Left ventricle myocardium inferior (tissue), 1 donor: ENCODE measurements around the gene INSYN2B. TPM values are rescaled to one million over a fixed set of nuclear protein-coding genes. Genes with fewer than 3 reads are reported as not detected.
A peak's percentile ranks its signal among the peaks of the same experiment; 100 is the strongest.

ENCODE experiments used
- DNase-seq: peaks from one replicate; pipeline ENCODE4 v3.0.0-alpha.2; 2020
- H3K27ac ChIP-seq: fragments of 200-600 bp; replicated peaks from 2 replicates; pipeline ENCODE4 v1.8.0; 2021
- H3K27me3 ChIP-seq: fragments of 200-600 bp; 2 replicates; pipeline ENCODE4 v1.8.0; 2021; ENCODE audit warnings: low read depth
- H3K36me3 ChIP-seq: fragments of 200-600 bp; 2 replicates; pipeline ENCODE4 v1.8.0; 2021
- H3K4me1 ChIP-seq: fragments of 200-600 bp; 2 replicates; pipeline ENCODE4 v1.8.0; 2021
- H3K4me3 ChIP-seq: fragments of 200-600 bp; 2 replicates; pipeline ENCODE4 v1.8.0; 2021; ENCODE audit warnings: mild to moderate bottlenecking, moderate library complexity
- H3K9me3 ChIP-seq: fragments of 200-600 bp; replicated peaks from 2 replicates; pipeline ENCODE4 v1.8.0; 2021
- CTCF ChIP-seq: fragments of 200-600 bp; IDR thresholded peaks from 2 replicates; pipeline ENCODE4 v1.8.0; 2021; ENCODE audit warnings: antibody characterized with exemption, mild to moderate bottlenecking, borderline replicate concordance
- intact Hi-C: fragments of 100-400 bp; cut with micrococcal nuclease; formaldehyde crosslinking; loops from one replicate; pipeline ENCODE4 v1.11.0; 2022
- total RNA-seq: library from RNA; stranded (reverse); fragmentation: NEBNext Ultra II Directional; extraction: Animal tissue kit (Norgen Biotek cat#: 25700); gene quantifications from one replicate; pipeline ENCODE4 v1.2.1, GENCODE V29; 2021
- donor health status: DM: no; HTN: yes; CAD: no; lungs with severe emphysema.

The INSYN2B gene
- total RNA-seq, 1 donor from 2014 or later, result 0.08 TPM

GRCh38 chr5:169875091-169875728 lies 105.1 kb downstream of the INSYN2B start:
- H3K36me3 ChIP-seq, result no peaks in the 10 kb centered on the region
- peaks cover 4% of the 10 kb centered on the region for H3K27me3 ChIP-seq
- no peaks in the 10 kb centered on the region for H3K9me3 ChIP-seq
- H3K27ac ChIP-seq, result peak overlapping the region; percentile 65
- H3K4me1 ChIP-seq, result peaks cover 9% of the 10 kb centered on the region
- H3K4me3 ChIP-seq, result no peak overlapping the region
- no peak for TF ChIP-seq CTCF
- no peak for DNase-seq
- intact Hi-C loops, result no loop called here

GRCh38 chr5:169874621-169875020 lies 105.7 kb downstream of the INSYN2B start:
- Histone ChIP-seq H3K4me3 (no peak overlapping the region), H3K27me3 (peaks cover 4% of the 10 kb centered on the region), H3K4me1 (peaks cover 9% of the 10 kb centered on the region), H3K36me3 (no peaks in the 10 kb centered on the region), H3K27ac (peak overlapping the region; percentile 65), H3K9me3 (no peaks in the 10 kb centered on the region)
- TF ChIP-seq CTCF, result no peak
- intact Hi-C loops, result no loop called here
- no peak for DNase-seq

- DNase-seq, result peak; percentile 54
- H3K27ac ChIP-seq, result peak overlapping the region; percentile 65
- no peaks in the 10 kb centered on the region for H3K36me3 ChIP-seq
- intact Hi-C loops, result no loop called here
- no peak overlapping the region for H3K4me3 ChIP-seq
- no peaks in the 10 kb centered on the region for H3K9me3 ChIP-seq
- peaks cover 9% of the 10 kb centered on the region for H3K4me1 ChIP-seq
- peaks cover 4% of the 10 kb centered on the region for H3K27me3 ChIP-seq
- TF ChIP-seq CTCF, result no peak
Observed at GRCh38 chr5:169873642-169874041, 106.7 kb downstream of the INSYN2B start.

GRCh38 chr5:169871826-169872490 lies 108.3 kb downstream of the INSYN2B start:
- Histone ChIP-seq H3K27me3 (no peaks in the 10 kb centered on the region), H3K4me1 (peaks cover 9% of the 10 kb centered on the region), H3K4me3 (no peak overlapping the region), H3K9me3 (no peaks in the 10 kb centered on the region), H3K27ac (no peak overlapping the region), H3K36me3 (no peaks in the 10 kb centered on the region)
- TF ChIP-seq CTCF, result no peak
- intact Hi-C loops, result no loop called here
- DNase-seq, result no peak

GRCh38 chr5:169870211-169870610 lies 110.1 kb downstream of the INSYN2B start:
- H3K9me3 ChIP-seq, result no peaks in the 10 kb centered on the region
- H3K4me1 ChIP-seq, result peaks cover 4% of the 10 kb centered on the region
- no peak overlapping the region for H3K4me3 ChIP-seq
- no peak for DNase-seq
- intact Hi-C loops, result no loop called here
- H3K27me3 ChIP-seq, result peaks cover 2% of the 10 kb centered on the region
- H3K36me3 ChIP-seq, result no peaks in the 10 kb centered on the region
- no peak for TF ChIP-seq CTCF
- H3K27ac ChIP-seq, result no peak overlapping the region
